ENCODE data around the gene FAM72C. TPM values are rescaled to one million over a fixed set of nuclear protein-coding genes. Genes with fewer than 3 reads are reported as not detected.
"Not testable (repeated sequence)": the region's sequence is repeated elsewhere in the genome, so short reads cannot be mapped to it uniquely, and the experiment has no call there.

FAM72C gene
- total and polyA plus RNA-seq, 4 experiments from 2014 or later = 0.20 to 0.33 TPM; not detected in 2

DNA sequence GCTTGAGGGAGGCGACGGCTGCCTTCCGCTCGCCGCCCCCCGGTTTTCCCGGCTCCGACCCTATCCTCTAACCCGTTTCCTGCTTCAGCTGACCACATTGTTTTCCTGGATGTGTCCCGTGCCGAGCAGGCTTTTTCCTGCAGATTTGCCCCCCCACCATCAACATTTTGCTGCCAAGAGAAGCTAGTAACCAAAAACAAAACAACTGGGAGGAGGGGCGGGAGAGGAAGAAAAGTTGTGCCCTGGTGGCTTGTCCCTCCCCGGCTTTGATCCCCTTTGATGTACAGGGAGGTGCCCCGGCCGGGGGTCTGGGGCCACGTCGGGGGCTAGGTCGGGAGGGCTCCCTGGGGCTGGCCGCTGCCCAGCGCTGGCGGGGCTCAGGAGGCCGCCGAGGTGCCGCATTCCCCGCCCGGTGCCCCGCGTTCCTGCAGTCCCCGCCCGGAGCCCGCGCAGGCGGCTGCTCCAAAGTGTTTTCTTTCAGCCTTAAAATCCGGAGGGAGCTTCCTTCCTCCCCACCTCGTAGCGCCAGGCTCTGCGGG is 2.2 kb upstream of the FAM72C start:
- H3K27me3 Mint-ChIP-seq; H3K4me1 ChIP-seq (ENCODE audit: insufficient read depth, low read length); H3K9me3 ChIP-seq (ENCODE audit: control insufficient read depth in 1 of 2, low read length in 2 of 2); H3K27ac ChIP-seq (ENCODE audit: low read depth, low read length); H3K36me3 Mint-ChIP-seq; POLR2A ChIA-PET (ENCODE audit: partially characterized antibody); H3K36me3 ChIP-seq (ENCODE audit: insufficient read depth, low read length); H3K9me3 Mint-ChIP-seq; H3K27me3 ChIP-seq (ENCODE audit: insufficient read depth, low read length); CTCF ChIA-PET (ENCODE audit: partially characterized antibody); H3K4me3 ChIP-seq (ENCODE audit: low read length in 2 of 2); intact Hi-C loops (cut with micrococcal nuclease); H3K4me1 Mint-ChIP-seq: not testable (repeated sequence)
- H3K4me3 Mint-ChIP-seq = peak overlapping the region; percentile 90 to 97 (median 94)
- H3K27ac Mint-ChIP-seq = peak overlapping the region in 5 of 7 donors; percentile 46 to 89 (median 73)
- peak in 2 of 5 donors; percentile 0 to 2 for DNase-seq

DNA sequence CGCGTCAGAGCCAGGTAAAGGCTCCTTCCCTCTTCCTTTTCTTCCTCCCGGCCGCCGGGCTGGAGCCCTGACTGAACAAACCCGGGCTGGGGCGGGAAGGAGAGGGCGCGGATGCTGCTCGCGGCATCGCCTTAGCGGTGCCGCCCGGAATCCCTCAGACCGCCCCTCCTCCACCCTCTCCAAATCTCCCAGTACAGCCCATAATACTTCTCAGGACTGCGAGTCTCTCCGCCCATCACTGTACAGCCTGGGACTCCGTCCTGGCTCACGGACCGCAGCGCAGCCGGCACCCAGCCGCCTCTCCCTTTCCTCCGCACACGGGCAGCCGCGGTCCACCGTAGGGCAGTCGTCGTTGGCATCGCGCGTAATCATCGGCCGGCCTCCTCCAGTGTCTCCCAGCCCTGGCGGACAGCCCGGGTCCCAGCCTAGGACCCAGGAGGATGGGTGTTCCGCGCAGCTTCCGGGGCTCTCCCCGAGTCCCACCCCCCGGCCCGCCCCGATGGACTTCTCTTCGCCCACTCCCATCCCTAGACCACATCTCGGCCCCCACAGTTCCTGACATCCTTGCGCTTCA is 1.1 kb upstream of the FAM72C start:
- H3K27ac ChIP-seq (ENCODE audit: low read depth, low read length); H3K36me3 ChIP-seq (ENCODE audit: insufficient read depth, low read length); H3K4me1 Mint-ChIP-seq; intact Hi-C loops (cut with micrococcal nuclease); H3K27ac Mint-ChIP-seq; POLR2A ChIA-PET (ENCODE audit: partially characterized antibody); H3K9me3 Mint-ChIP-seq; H3K4me1 ChIP-seq (ENCODE audit: insufficient read depth, low read length); H3K4me3 ChIP-seq (ENCODE audit: low read length in 2 of 2); H3K27me3 Mint-ChIP-seq; H3K27me3 ChIP-seq (ENCODE audit: insufficient read depth, low read length); H3K36me3 Mint-ChIP-seq; H3K9me3 ChIP-seq (ENCODE audit: control insufficient read depth in 1 of 2, low read length in 2 of 2); H3K4me3 Mint-ChIP-seq; DNase-seq; CTCF ChIA-PET (ENCODE audit: partially characterized antibody): not testable (repeated sequence)

DNA sequence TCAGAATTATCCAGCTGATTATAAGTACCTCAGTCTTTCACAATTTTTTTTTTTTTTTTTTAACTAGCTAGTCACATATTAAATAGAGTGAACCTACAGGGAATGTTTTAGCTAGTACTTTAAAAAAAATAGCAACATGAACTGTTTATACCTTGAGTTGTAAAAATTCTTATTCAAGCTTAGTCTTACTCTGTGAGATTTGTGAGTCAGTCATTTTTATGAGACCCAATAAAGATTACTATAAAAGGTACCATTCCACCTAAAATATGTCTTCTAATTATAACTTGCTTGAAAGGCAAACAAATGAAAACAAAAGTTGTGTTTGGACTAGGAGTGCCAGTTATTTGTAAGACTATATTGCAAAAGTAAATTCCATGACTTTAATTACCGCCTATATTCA is 5.9 kb downstream of the FAM72C start:
- intact Hi-C loops (cut with micrococcal nuclease); CTCF ChIA-PET (ENCODE audit: partially characterized antibody): not testable (repeated sequence)

DNA sequence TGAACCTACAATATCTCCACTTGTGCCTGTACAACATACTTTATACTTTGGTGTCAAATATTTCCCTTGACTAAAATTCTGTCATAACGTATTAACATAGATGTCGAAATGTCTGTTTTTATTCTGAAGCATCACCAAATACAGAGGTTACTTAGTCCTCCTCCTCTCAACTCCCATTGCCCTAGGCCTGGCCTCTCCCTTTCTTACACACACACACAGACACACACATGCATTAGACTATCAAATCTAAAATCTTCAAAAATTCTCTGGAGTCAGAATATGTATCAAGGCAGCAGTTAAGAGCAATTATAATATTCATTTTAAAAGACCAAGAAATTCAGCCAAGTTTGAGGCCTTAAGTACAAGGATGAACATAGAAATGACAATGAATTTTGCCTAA is 7.5 kb downstream of the FAM72C start:
- H3K27ac ChIP-seq (ENCODE audit: low read depth, low read length); H3K27ac Mint-ChIP-seq; H3K4me3 ChIP-seq (ENCODE audit: low read length in 2 of 2); H3K36me3 Mint-ChIP-seq; intact Hi-C loops (cut with micrococcal nuclease); H3K4me3 Mint-ChIP-seq; H3K9me3 ChIP-seq (ENCODE audit: control insufficient read depth in 1 of 2, low read length in 2 of 2); H3K4me1 Mint-ChIP-seq; H3K4me1 ChIP-seq (ENCODE audit: insufficient read depth, low read length); CTCF ChIA-PET (ENCODE audit: partially characterized antibody); DNase-seq; H3K27me3 ChIP-seq (ENCODE audit: insufficient read depth, low read length); POLR2A ChIA-PET (ENCODE audit: partially characterized antibody); H3K36me3 ChIP-seq (ENCODE audit: insufficient read depth, low read length); H3K9me3 Mint-ChIP-seq; H3K27me3 Mint-ChIP-seq: not testable (repeated sequence)

More for the DNA sequence above, 5.9 kb downstream of the FAM72C start:
- H3K4me3 ChIP-seq (ENCODE audit: low read length in 2 of 2); H3K4me1 Mint-ChIP-seq; H3K27me3 ChIP-seq (ENCODE audit: insufficient read depth, low read length); H3K36me3 Mint-ChIP-seq; H3K4me1 ChIP-seq (ENCODE audit: insufficient read depth, low read length); H3K36me3 ChIP-seq (ENCODE audit: insufficient read depth, low read length); H3K27ac ChIP-seq (ENCODE audit: low read depth, low read length); H3K27me3 Mint-ChIP-seq; POLR2A ChIA-PET (ENCODE audit: partially characterized antibody); H3K9me3 ChIP-seq (ENCODE audit: control insufficient read depth in 1 of 2, low read length in 2 of 2); H3K9me3 Mint-ChIP-seq; H3K27ac Mint-ChIP-seq; DNase-seq; H3K4me3 Mint-ChIP-seq: not testable (repeated sequence)

DNA sequence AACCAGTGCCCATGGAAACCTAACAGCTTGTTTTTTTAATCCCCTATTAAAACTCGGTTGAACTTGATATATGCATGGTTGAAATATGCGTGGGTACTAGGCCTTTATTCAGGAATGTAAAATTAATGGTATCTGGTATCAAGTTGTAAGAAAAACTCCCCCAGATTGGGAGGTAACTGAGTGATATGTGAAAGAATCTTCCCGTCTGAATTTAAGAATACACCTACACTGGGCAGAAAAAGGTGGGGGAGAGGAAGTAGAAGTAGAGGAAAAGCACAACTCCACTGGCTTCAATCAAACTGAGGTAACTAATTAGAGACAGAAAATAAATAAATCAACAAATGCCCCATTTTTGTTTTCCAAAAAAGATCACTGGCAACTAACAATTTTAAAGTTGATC is 15.9 kb downstream of the FAM72C start:
- H3K27ac Mint-ChIP-seq; H3K9me3 Mint-ChIP-seq; intact Hi-C loops (cut with micrococcal nuclease); H3K27ac ChIP-seq (ENCODE audit: low read depth, low read length); H3K27me3 ChIP-seq (ENCODE audit: insufficient read depth, low read length); H3K36me3 ChIP-seq (ENCODE audit: insufficient read depth, low read length); H3K4me3 ChIP-seq (ENCODE audit: low read length in 2 of 2); H3K4me1 ChIP-seq (ENCODE audit: insufficient read depth, low read length); H3K4me3 Mint-ChIP-seq; H3K9me3 ChIP-seq (ENCODE audit: control insufficient read depth in 1 of 2, low read length in 2 of 2); H3K27me3 Mint-ChIP-seq; POLR2A ChIA-PET (ENCODE audit: partially characterized antibody); H3K36me3 Mint-ChIP-seq; DNase-seq; H3K4me1 Mint-ChIP-seq; CTCF ChIA-PET (ENCODE audit: partially characterized antibody): not testable (repeated sequence)

DNA sequence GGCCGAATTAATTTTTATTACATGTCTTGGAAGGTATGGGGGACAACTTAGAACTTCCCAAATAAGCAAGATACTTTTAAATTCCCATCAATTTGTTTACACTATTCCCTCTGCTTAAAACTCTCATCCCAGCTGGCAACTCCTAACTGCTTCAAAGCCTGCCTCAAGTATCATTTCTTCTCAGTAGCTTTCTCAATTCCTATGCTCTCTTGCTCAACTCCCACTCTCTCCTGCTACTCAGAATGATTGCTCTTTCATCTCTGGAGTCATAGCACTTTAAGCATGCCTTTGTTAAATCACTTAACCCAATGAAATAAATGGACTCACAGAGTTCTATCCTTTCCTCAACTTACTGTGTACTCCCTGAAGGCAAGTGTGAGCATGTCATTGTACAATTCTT is 18.9 kb downstream of the FAM72C start:
- H3K27ac Mint-ChIP-seq; H3K4me1 ChIP-seq (ENCODE audit: insufficient read depth, low read length); H3K27ac ChIP-seq (ENCODE audit: low read depth, low read length); H3K4me3 Mint-ChIP-seq; H3K4me1 Mint-ChIP-seq; H3K9me3 Mint-ChIP-seq; CTCF ChIA-PET (ENCODE audit: partially characterized antibody); H3K4me3 ChIP-seq (ENCODE audit: low read length in 2 of 2); POLR2A ChIA-PET (ENCODE audit: partially characterized antibody); intact Hi-C loops (cut with micrococcal nuclease); DNase-seq; H3K36me3 ChIP-seq (ENCODE audit: insufficient read depth, low read length); H3K27me3 ChIP-seq (ENCODE audit: insufficient read depth, low read length); H3K9me3 ChIP-seq (ENCODE audit: control insufficient read depth in 1 of 2, low read length in 2 of 2); H3K27me3 Mint-ChIP-seq; H3K36me3 Mint-ChIP-seq: not testable (repeated sequence)

DNA sequence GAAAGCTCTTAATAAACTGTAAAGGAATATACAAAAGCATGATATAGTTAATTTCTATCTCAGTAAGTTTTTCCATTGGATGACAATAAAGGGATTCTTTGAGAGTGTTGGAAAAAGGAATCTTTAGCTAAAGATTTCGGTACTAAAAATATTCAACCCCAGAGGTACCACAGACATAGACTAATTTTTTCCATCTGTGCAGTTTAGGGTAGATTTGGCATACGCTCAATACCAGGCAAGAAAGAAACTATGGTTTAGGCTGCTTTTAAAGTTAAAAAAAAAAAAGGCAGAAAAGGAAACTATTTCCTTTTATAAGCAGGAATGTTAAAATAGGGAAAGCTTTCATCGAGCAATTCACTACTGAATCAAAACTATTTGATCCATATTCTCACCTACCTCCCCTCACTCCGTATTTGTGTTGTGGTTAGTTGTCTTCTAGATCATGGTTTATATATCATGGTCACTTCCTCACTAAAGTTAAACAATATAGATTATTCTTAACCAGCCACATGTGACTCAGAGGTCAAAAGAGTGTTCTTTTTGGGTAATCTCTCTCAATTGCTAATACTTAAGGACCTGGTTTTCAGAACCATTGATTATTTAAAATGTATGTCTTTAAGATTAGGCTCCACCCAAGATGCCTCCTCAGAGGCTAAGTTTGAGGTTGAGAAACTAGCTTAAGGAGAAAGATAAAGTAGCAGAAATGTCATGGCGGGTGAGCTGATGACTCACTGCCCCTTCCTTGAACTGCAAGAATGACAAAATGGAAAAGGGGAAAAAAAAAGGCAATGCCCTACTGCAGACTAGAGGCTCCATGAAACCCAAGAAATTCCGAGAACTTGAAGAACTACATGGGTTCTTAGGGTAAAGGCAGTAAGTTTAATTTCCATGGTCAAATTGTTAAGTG is 20.0 kb downstream of the FAM72C start:
- H3K27me3 Mint-ChIP-seq; H3K4me3 Mint-ChIP-seq; H3K36me3 Mint-ChIP-seq; CTCF ChIA-PET (ENCODE audit: partially characterized antibody); intact Hi-C loops (cut with micrococcal nuclease); H3K9me3 Mint-ChIP-seq; POLR2A ChIA-PET (ENCODE audit: partially characterized antibody); H3K27ac Mint-ChIP-seq; H3K27me3 ChIP-seq (ENCODE audit: insufficient read depth, low read length); H3K9me3 ChIP-seq (ENCODE audit: control insufficient read depth in 1 of 2, low read length in 2 of 2); H3K27ac ChIP-seq (ENCODE audit: low read depth, low read length); H3K4me1 ChIP-seq (ENCODE audit: insufficient read depth, low read length); H3K4me3 ChIP-seq (ENCODE audit: low read length in 2 of 2); H3K36me3 ChIP-seq (ENCODE audit: insufficient read depth, low read length); DNase-seq; H3K4me1 Mint-ChIP-seq: not testable (repeated sequence)
